T1000 (cell line): ENCODE data around the gene MTMR3.
"Not testable (repeated sequence)": the region's sequence is repeated elsewhere in the genome, so short reads cannot be mapped to it uniquely, and the experiment has no call there.

Source experiments
- DNase-seq: peaks from one replicate; lab custom pipeline; 2025; ENCODE audit warnings: mixed read lengths; lab: John Stamatoyannopoulos, UW

Gene MTMR3

GRCh38 chr22:29967461-29967860, 84.5 kb downstream of the MTMR3 start:
- no peak for DNase-seq

- no peak for DNase-seq
Observed at GRCh38 chr22:29971607-29972006, 88.6 kb downstream of the MTMR3 start.

GRCh38 chr22:29972121-29972520, 89.1 kb downstream of the MTMR3 start:
- no peak for DNase-seq

- DNase-seq: no peak
Observed at GRCh38 chr22:29973269-29973668, 90.3 kb downstream of the MTMR3 start.

GRCh38 chr22:29973680-29974079, 90.7 kb downstream of the MTMR3 start:
- not testable (repeated sequence) for DNase-seq

GRCh38 chr22:29975494-29975893, 92.5 kb downstream of the MTMR3 start:
- no peak for DNase-seq

- no peak for DNase-seq
Observed at GRCh38 chr22:29977107-29977506, 94.1 kb downstream of the MTMR3 start.

- no peak for DNase-seq
Observed at GRCh38 chr22:29979777-29980321, 96.9 kb downstream of the MTMR3 start.

GRCh38 chr22:29983296-29983917, 100.4 kb downstream of the MTMR3 start:
- DNase-seq: no peak

GRCh38 chr22:29985912-29986311, 102.9 kb downstream of the MTMR3 start:
- no peak for DNase-seq

GRCh38 chr22:29987137-29987536, 104.2 kb downstream of the MTMR3 start:
- DNase-seq: no peak

GRCh38 chr22:29988719-29989118, 105.7 kb downstream of the MTMR3 start:
- no peak for DNase-seq

GRCh38 chr22:29989446-29989845, 106.5 kb downstream of the MTMR3 start:
- no peak for DNase-seq

GRCh38 chr22:29992341-29993275, 109.6 kb downstream of the MTMR3 start:
- DNase-seq: no peak

- DNase-seq: no peak
Observed at GRCh38 chr22:29994027-29994715, 111.2 kb downstream of the MTMR3 start.

GRCh38 chr22:29994943-29995342, 112.0 kb downstream of the MTMR3 start:
- no peak for DNase-seq

- no peak for DNase-seq
Observed at GRCh38 chr22:29997107-29997506, 114.1 kb downstream of the MTMR3 start.

GRCh38 chr22:29997516-29997915, 114.5 kb downstream of the MTMR3 start:
- DNase-seq: no peak

- no peak for DNase-seq
Observed at GRCh38 chr22:29998627-29999384, 115.8 kb downstream of the MTMR3 start.

GRCh38 chr22:30000566-30000965, 117.6 kb downstream of the MTMR3 start:
- DNase-seq: peak; percentile 6

- no peak for DNase-seq
Observed at GRCh38 chr22:30001459-30001858, 118.5 kb downstream of the MTMR3 start.
